ENCODE data around the gene KRT76.
"Not testable (repeated sequence)": the region's sequence is repeated elsewhere in the genome, so short reads cannot be mapped to it uniquely, and the experiment has no call there.

Gene KRT76

DNA sequence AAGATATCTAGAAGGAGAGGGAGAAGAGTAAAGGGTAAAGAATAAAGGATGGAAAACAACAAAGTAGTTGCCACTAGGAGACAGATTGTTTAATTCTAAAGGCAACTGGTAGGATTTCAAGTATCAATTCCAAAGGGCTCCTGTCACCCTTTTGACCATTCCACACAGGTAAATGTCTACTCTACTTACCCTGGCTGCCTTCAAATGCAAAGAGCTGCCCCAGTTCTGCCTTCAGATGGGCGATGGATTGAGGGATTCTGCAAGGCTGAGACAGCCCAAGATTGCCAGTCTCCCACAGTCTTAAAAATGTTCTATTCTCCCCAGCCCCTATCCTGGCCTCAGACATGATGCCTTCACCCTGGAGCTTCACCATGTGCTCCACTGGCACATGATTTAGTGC lies 11.4 kb downstream of the KRT76 start:
- Histone ChIP-seq H4K20me1 (ENCODE audit: insufficient read depth) (no peaks in the 10 kb centered on the region), H3K9ac (no peak overlapping the region), H3K4me1 (ENCODE audit: low read depth, poor library complexity, severe bottlenecking) (no peaks in the 10 kb centered on the region), H2AFZ (ENCODE audit: low read depth) (no peak overlapping the region), H3K27me3 (ENCODE audit: insufficient read depth, low read depth) (peaks cover 4% of the 10 kb centered on the region; the same call in 1 of the 2 replicates), H3K79me2 (ENCODE audit: insufficient read depth, low read depth) (no peaks in the 10 kb centered on the region), H3K27ac (no peak overlapping the region), H3K36me3 (ENCODE audit: insufficient read depth) (no peaks in the 10 kb centered on the region), H3K4me3 (IDR thresholded peaks at IDR 0.05; ENCODE audit: insufficient read depth, low read depth, low read length) (no peak overlapping the region), H3K4me2 (no peak overlapping the region)
- TF ChIP-seq, protein P1, sequence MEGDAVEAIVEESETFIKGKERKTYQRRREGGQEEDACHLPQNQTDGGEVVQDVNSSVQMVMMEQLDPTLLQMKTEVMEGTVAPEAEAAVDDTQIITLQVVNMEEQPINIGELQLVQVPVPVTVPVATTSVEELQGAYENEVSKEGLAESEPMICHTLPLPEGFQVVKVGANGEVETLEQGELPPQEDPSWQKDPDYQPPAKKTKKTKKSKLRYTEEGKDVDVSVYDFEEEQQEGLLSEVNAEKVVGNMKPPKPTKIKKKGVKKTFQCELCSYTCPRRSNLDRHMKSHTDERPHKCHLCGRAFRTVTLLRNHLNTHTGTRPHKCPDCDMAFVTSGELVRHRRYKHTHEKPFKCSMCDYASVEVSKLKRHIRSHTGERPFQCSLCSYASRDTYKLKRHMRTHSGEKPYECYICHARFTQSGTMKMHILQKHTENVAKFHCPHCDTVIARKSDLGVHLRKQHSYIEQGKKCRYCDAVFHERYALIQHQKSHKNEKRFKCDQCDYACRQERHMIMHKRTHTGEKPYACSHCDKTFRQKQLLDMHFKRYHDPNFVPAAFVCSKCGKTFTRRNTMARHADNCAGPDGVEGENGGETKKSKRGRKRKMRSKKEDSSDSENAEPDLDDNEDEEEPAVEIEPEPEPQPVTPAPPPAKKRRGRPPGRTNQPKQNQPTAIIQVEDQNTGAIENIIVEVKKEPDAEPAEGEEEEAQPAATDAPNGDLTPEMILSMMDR (conservative IDR thresholded peaks at IDR 0.05; ENCODE audit: low read depth, low read length) = no peak

DNA sequence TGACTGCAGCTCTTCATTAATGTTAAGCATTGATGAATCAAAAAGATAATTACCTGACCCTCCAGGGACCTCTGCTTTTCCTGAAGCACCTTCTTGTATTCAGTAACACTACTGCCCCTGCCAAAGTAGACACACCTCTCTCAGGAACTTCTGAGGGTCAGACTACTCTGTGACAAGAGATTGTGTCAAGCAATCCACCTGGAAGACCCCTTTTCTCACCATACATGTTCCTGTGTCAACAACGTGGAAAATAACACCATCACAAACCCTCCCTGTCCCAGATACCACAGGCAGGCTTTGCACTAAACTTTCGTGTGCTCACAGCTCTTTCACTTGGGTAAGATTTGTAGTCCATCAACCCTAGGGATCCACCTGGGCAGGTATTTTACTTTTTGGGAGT lies 13.2 kb downstream of the KRT76 start:
- H3K27me3 ChIP-seq (ENCODE audit: insufficient read depth, low read depth) = peaks cover 4% of the 10 kb centered on the region; the same call in 1 of the 2 replicates
- no peaks in the 10 kb centered on the region for H4K20me1 ChIP-seq (ENCODE audit: insufficient read depth)
- TF ChIP-seq, protein P1 (conservative IDR thresholded peaks at IDR 0.05; ENCODE audit: low read depth, low read length) = no peak
- no peaks in the 10 kb centered on the region for H3K36me3 ChIP-seq (ENCODE audit: insufficient read depth)
- H3K4me1 ChIP-seq (ENCODE audit: low read depth, poor library complexity, severe bottlenecking) = no peaks in the 10 kb centered on the region
- H3K79me2 ChIP-seq (ENCODE audit: insufficient read depth, low read depth) = no peaks in the 10 kb centered on the region
- no peak overlapping the region for H3K27ac ChIP-seq
- H2AFZ ChIP-seq (ENCODE audit: low read depth) = no peak overlapping the region
- H3K4me3 ChIP-seq (IDR thresholded peaks at IDR 0.05; ENCODE audit: insufficient read depth, low read depth, low read length) = no peak overlapping the region
- H3K9ac ChIP-seq = no peak overlapping the region
- H3K4me2 ChIP-seq = no peak overlapping the region

DNA sequence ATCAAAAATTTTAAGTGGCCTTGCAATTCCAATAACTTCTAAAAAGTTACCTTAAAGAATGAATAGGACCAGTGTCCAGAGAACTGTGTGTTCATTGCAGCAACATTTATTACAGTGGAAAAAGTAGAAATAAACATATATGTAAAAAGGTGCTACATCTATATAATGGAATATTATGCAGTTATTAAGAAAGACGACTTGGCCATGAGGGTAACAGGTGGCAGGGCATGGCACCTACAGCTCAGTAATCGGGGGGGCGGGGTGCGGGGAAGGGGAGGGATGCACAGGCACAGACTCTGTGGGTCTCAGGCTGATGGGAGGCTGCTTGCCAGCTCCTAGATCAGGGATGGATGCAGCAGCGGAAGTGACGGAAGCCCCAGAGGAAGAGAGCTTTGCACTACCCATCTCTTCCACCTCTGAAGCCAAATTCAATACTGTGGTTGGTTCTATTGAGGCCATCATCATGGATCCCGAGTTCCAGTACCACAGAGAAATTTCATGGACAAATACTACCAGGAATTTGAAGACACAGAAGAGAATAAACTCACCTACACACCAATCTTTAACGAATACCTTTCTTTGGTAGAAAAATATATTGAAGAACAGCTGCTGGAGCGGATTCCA lies 14.0 kb downstream of the KRT76 start:
- peaks cover 4% of the 10 kb centered on the region; the same call in 1 of the 2 replicates for H3K27me3 ChIP-seq (ENCODE audit: insufficient read depth, low read depth)
- TF ChIP-seq, protein P1 (conservative IDR thresholded peaks at IDR 0.05; ENCODE audit: low read depth, low read length) = no peak
- H3K4me2 ChIP-seq = no peak overlapping the region

DNA sequence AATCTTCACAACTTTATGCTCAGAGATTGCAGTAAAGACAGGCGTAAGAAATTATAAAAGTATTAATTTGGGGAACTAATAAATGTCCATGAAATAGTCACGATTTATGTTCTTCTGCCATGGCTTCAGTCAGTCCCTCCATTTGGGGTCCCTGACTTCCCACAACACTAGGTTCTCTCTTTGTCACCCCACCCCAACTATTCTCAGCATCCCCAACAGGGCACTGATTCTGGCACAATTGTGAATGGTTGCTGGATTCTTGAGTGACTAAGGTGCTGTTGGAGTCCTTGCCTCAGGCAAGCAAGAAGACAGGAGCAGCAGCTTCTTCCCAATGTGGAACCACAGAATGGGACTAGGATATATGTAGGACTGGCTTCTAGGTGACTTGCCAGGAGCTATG lies 15.3 kb downstream of the KRT76 start:
- Histone ChIP-seq H3K36me3 (ENCODE audit: insufficient read depth) (no peaks in the 10 kb centered on the region), H3K27ac (no peak overlapping the region), H3K4me1 (ENCODE audit: low read depth, poor library complexity, severe bottlenecking) (no peaks in the 10 kb centered on the region), H3K4me3 (IDR thresholded peaks at IDR 0.05; ENCODE audit: insufficient read depth, low read depth, low read length) (no peak overlapping the region), H3K9ac (no peak overlapping the region), H3K27me3 (ENCODE audit: insufficient read depth, low read depth) (peaks cover 4% of the 10 kb centered on the region; the same call in 1 of the 2 replicates), H2AFZ (ENCODE audit: low read depth) (no peak overlapping the region), H3K4me2 (no peak overlapping the region), H4K20me1 (ENCODE audit: insufficient read depth) (no peaks in the 10 kb centered on the region), H3K79me2 (ENCODE audit: insufficient read depth, low read depth) (no peaks in the 10 kb centered on the region)
- TF ChIP-seq, protein P1 (conservative IDR thresholded peaks at IDR 0.05; ENCODE audit: low read depth, low read length) = no peak

More for the DNA sequence above, 14.0 kb downstream of the KRT76 start:
- Histone ChIP-seq H3K4me3 (IDR thresholded peaks at IDR 0.05; ENCODE audit: insufficient read depth, low read depth, low read length) (no peak overlapping the region), H3K36me3 (ENCODE audit: insufficient read depth) (no peaks in the 10 kb centered on the region), H4K20me1 (ENCODE audit: insufficient read depth) (no peaks in the 10 kb centered on the region), H3K9ac (no peak overlapping the region), H3K4me1 (ENCODE audit: low read depth, poor library complexity, severe bottlenecking) (no peaks in the 10 kb centered on the region), H2AFZ (ENCODE audit: low read depth) (no peak overlapping the region), H3K27ac (no peak overlapping the region), H3K79me2 (ENCODE audit: insufficient read depth, low read depth) (no peaks in the 10 kb centered on the region)

DNA sequence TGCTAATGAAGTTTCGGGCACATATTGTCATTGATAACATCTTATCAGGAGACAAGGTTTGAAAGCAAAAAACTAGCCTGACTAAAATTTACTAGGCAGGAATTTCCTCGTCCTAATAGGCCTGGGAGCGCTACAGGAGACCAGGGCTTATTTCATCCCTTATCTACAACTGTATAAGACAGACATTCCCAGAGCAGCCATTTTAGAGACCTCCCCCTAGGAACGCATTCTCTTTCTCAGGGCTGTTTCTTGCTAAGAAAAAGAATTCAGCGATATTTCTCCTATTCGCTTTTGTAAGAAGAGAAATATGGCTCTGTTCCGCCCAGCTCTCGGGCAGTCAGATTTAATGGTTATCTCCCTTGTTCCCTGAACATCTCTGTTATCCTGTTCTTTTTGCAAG lies 15.9 kb downstream of the KRT76 start:
- not testable (repeated sequence) for H3K4me1 ChIP-seq (ENCODE audit: low read depth, poor library complexity, severe bottlenecking); H3K4me2 ChIP-seq; H3K27me3 ChIP-seq (ENCODE audit: insufficient read depth, low read depth); H3K9ac ChIP-seq; H3K79me2 ChIP-seq (ENCODE audit: insufficient read depth, low read depth); H3K4me3 ChIP-seq (IDR thresholded peaks at IDR 0.05; ENCODE audit: insufficient read depth, low read depth, low read length); H3K36me3 ChIP-seq (ENCODE audit: insufficient read depth); H4K20me1 ChIP-seq (ENCODE audit: insufficient read depth); H2AFZ ChIP-seq (ENCODE audit: low read depth); H3K27ac ChIP-seq

Data from KMS-11 (cell line).